GM12873 (cell line): ENCODE measurements around the gene CD34.

ENCODE experiments used
- TF ChIP-seq, protein P1 (sequence below): IDR thresholded peaks from 2 replicates; pipeline ENCODE4 v1.5.1; 2012; ENCODE audit warnings: low read depth, mild to moderate bottlenecking, moderate library complexity, low read length, control low read depth; ENCODE audit not compliant: insufficient read depth; ENCODE audit errors: missing control alignments

The CD34 gene

DNA sequence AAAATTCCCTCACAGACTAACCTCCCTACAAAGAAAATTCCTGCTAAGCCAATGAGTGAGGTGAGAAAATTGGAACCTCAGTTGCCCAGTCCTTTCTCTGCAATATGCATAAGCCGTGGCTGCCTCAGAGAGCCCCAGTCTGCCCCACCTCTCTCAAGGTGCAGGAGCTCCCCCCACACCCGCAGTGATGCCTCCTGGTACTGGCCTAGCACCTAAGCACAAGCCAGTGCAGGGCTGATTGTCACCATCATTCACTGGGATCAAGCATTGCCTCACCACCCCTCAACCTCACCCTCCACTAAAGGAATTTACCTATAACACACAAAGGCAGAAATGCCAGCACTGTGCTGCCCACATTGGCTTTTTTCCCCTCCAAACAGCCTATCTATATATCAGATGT is 56.9 kb downstream of the CD34 start:
- TF ChIP-seq, protein P1, sequence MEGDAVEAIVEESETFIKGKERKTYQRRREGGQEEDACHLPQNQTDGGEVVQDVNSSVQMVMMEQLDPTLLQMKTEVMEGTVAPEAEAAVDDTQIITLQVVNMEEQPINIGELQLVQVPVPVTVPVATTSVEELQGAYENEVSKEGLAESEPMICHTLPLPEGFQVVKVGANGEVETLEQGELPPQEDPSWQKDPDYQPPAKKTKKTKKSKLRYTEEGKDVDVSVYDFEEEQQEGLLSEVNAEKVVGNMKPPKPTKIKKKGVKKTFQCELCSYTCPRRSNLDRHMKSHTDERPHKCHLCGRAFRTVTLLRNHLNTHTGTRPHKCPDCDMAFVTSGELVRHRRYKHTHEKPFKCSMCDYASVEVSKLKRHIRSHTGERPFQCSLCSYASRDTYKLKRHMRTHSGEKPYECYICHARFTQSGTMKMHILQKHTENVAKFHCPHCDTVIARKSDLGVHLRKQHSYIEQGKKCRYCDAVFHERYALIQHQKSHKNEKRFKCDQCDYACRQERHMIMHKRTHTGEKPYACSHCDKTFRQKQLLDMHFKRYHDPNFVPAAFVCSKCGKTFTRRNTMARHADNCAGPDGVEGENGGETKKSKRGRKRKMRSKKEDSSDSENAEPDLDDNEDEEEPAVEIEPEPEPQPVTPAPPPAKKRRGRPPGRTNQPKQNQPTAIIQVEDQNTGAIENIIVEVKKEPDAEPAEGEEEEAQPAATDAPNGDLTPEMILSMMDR = no peak

DNA sequence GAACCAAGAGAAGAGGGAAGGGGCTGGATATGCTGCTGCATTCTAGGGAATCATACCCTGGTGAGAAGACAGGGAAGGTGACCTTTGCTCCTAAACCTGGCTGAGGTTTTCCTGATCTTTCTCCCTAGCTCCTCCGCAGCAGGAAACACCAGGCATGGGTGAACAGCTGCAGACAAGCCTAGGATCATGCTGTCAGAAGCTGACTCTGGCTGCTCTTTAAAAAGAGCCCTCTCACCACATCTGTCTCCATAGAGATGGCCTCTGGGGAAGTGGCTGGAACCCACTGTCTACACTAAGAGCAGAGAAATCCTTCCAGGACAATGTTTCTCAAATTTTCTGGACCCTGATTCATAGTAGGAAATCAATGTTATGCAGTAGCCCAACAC is 57.6 kb downstream of the CD34 start:
- TF ChIP-seq, protein P1 = no peak

DNA sequence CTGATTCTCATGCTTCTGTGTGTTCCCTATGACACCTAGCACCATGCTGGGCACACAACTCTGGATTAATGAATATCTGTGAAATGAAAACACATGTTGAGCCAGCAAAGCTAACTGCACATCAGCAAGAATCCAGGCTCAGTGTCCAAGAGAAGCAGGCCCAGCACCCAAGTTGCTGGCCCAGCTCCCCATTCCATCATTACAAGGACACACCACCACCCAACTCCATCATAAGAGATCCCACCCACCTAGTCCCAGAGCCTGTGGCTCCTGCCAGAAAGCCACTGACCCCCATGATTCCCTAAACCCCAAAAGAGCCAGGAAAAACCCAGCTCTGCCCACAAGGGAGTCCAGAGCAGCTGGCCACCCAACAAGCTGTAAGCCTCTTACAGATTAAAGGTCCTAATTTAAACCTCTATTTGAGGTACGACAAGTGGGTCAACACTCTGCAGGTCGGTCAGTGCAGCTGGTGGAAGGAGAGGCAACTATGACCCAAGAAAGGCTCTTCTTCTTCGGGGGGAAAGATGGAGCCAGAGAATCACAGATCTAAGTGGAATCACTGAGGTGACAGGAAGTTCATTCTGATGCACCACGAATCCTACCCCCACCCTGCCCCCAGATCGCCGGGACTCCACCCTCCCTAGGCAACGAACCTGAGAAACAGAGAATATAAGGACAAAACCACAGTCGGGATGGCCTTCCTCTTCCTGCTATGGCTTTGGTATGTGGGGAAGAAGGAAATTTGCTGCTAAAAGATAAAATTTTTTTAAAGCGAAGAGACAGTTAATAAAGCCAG is 58.2 kb downstream of the CD34 start:
- TF ChIP-seq, protein P1 = no peak

DNA sequence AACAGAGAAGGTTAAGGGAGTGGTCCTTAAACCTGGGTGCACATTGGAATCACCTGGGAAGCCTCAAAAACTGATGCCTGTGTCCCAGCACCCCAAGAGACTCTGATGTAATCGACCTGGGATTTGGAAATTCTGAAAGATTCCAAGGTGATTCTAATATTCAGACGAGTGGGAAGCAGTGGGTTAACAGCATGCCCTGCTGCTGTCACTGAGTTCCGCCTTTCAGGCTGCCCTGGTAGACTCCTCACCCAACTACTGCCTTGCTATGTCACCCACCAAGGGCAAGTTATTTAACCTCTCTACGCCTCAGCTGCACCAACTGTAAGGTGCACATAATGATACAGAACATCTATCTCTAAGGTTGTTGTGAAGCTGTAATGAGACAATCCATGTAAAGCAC is 59.2 kb downstream of the CD34 start:
- TF ChIP-seq, protein P1 = no peak

DNA sequence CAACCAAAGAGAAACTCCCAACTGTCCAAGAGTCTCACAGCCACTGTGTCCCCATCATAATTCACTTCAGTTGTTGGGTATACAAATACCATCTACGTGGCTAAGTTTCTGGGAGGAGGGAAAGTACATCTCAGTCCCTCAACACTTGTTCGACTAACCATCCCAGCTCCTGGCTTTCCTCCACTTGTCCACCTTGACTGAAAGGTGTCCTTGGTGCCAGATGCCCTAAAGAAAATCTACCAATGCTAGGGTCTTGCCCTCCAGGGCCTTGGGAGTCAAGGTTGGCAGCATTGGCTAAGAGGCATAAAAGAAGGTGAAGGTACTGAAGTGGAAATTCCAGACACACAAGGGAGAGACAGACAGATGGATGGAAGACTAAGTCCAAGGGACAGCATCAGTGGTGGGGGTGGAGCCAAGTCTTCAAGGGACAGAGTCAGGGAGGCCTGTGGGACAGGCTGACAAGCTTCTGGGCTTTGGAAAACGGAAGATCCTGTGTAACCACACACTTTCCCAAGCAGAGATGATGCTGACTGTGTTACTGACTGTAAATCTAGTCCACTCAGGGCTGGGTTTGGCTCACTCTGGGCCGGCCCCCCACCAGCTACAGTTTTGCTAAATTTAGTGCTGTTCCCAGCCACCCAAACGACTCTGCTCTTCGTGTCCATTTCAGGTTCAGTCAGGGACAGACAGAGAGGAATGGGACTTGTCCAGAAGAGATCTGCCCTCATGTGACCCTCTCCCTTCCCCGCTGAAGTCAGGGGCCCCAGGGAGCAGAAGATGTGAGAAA is 60.1 kb downstream of the CD34 start:
- TF ChIP-seq, protein P1 = no peak

DNA sequence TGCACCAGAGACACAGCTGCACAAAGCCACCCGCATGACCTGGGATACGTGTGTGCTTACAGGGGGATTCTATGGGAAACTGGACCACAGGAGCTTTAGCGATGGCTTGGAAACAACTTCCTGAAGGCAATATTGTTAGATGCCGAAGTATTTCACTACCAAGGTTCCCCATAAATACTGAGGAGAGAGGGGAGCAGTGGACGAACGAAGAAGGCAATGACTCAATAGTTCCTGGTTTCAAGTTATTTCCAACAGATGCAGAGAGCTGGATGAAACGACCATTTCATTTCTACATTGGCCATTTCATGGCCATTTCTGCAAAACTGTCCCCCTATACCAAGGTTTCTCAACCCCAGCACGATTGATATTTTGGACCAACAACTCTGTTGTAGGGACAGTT is 61.3 kb downstream of the CD34 start:
- TF ChIP-seq, protein P1 = no peak

DNA sequence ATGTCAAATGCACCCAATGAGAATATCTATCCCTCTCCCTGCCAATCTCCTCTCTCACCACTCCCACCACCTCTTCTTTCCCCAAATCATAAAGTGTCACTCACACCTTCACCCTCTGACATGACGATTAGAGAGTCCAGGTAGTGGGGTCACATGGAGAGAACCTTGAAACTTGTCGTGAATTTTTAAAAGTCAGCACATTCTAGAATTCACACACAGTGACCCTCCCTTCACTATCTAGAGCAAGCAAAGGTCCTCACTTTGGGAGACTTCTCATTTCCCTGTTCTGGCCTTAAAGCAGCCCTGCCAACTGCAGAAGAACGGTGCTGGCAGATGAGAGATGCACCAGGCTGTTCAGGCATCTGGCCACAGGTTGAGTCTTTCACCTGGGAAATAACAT is 61.9 kb downstream of the CD34 start:
- TF ChIP-seq, protein P1 = no peak
